ENCODE results near the gene AFG1L. TPM values are rescaled to one million over a fixed set of nuclear protein-coding genes. Genes with fewer than 3 reads are reported as not detected.

The AFG1L gene
- total and polyA plus RNA-seq, 2 donors (not counting 1 experiment from before 2014, with no cell fraction given), result 1.7 to 5.4 TPM

DNA sequence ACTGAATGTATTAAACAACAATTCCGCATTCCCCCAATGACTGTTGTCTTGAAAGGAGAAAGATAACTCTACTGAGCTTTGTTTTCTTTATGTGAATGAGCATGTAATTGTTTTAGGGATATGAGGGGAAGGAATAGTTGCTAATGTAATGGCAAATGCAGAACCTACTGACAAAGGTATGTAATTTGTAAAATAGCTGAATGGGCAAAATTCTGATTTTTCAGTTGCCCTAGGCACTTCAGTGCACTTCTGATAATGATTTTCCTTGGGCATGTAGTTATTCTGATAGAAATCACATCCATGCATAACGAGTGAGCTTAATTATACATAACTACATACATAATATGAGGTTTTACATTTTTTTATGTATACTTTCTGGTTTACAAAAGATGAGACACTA lies 212.5 kb downstream of the AFG1L start:
- Histone ChIP-seq H3K36me3 (ENCODE audit: control insufficient read depth, insufficient read depth, low read length) (no peaks in the 10 kb centered on the region), H2AFZ (ENCODE audit: low read length) (no peak overlapping the region), H3K27me3 (ENCODE audit: control insufficient read depth, insufficient read depth, low read length) (no peaks in the 10 kb centered on the region), H3K27ac (ENCODE audit: insufficient read depth, low read length) (no peak overlapping the region), H4K20me1 (ENCODE audit: control insufficient read depth, extremely low read depth, insufficient read depth, low read length) (no peaks in the 10 kb centered on the region), H3K4me2 (ENCODE audit: extremely low read depth, insufficient read depth, low read length) (no peak overlapping the region), H3K9me3 (ENCODE audit: control insufficient read depth, insufficient read depth, low read depth, low read length) (no peaks in the 10 kb centered on the region), H3K4me1 (ENCODE audit: control insufficient read depth, extremely low read depth, insufficient read depth, low read length) (no peaks in the 10 kb centered on the region), H3K79me2 (ENCODE audit: control insufficient read depth, insufficient read depth, low read length) (no peaks in the 10 kb centered on the region), H3K9ac (ENCODE audit: insufficient read depth, low read length) (no peak overlapping the region), H3K4me3 (replicated peaks in 1 of 4; ENCODE audit: control extremely low read depth in 1 of 4, insufficient read depth in 1 of 4, low read depth in 3 of 4, low read length in 4 of 4) (no peak overlapping the region)
- TF ChIP-seq CTCF (conservative IDR thresholded peaks at IDR 0.05 in 1 of 2, IDR thresholded peaks at IDR 0.05 in 1 of 2; ENCODE audit: low read depth in 1 of 2, low read length in 2 of 2) (no peak), EZH2 (IDR thresholded peaks at IDR 0.05; ENCODE audit: low read length, missing control alignments) (no peak)
- no peak for DNase-seq (ENCODE audit: low read depth in 2 of 2)

GRCh38 chr6:108510461-108511319 lies 215.8 kb downstream of the AFG1L start:
- H3K4me1 ChIP-seq (ENCODE audit: control insufficient read depth, extremely low read depth, insufficient read depth, low read length), result no peaks in the 10 kb centered on the region
- H3K36me3 ChIP-seq (ENCODE audit: control insufficient read depth, insufficient read depth, low read length), result no peaks in the 10 kb centered on the region
- H3K9ac ChIP-seq (ENCODE audit: insufficient read depth, low read length), result no peak overlapping the region
- DNase-seq (ENCODE audit: low read depth in 2 of 2), result peak in 1 of 2 donors; percentile 34
- H3K4me2 ChIP-seq (ENCODE audit: extremely low read depth, insufficient read depth, low read length), result no peak overlapping the region
- no peak overlapping the region for H3K4me3 ChIP-seq (replicated peaks in 1 of 4; ENCODE audit: control extremely low read depth in 1 of 4, insufficient read depth in 1 of 4, low read depth in 3 of 4, low read length in 4 of 4)
- H3K9me3 ChIP-seq (ENCODE audit: control insufficient read depth, insufficient read depth, low read depth, low read length), result no peaks in the 10 kb centered on the region
- TF ChIP-seq CTCF (conservative IDR thresholded peaks at IDR 0.05 in 1 of 2, IDR thresholded peaks at IDR 0.05 in 1 of 2; ENCODE audit: low read depth in 1 of 2, low read length in 2 of 2) (no peak), EZH2 (IDR thresholded peaks at IDR 0.05; ENCODE audit: low read length, missing control alignments) (no peak)
- no peaks in the 10 kb centered on the region for H3K27me3 ChIP-seq (ENCODE audit: control insufficient read depth, insufficient read depth, low read length)
- H4K20me1 ChIP-seq (ENCODE audit: control insufficient read depth, extremely low read depth, insufficient read depth, low read length), result no peaks in the 10 kb centered on the region
- H3K79me2 ChIP-seq (ENCODE audit: control insufficient read depth, insufficient read depth, low read length), result no peaks in the 10 kb centered on the region
- H3K27ac ChIP-seq (ENCODE audit: insufficient read depth, low read length), result no peak overlapping the region
- H2AFZ ChIP-seq (ENCODE audit: low read length), result no peak overlapping the region

DNA sequence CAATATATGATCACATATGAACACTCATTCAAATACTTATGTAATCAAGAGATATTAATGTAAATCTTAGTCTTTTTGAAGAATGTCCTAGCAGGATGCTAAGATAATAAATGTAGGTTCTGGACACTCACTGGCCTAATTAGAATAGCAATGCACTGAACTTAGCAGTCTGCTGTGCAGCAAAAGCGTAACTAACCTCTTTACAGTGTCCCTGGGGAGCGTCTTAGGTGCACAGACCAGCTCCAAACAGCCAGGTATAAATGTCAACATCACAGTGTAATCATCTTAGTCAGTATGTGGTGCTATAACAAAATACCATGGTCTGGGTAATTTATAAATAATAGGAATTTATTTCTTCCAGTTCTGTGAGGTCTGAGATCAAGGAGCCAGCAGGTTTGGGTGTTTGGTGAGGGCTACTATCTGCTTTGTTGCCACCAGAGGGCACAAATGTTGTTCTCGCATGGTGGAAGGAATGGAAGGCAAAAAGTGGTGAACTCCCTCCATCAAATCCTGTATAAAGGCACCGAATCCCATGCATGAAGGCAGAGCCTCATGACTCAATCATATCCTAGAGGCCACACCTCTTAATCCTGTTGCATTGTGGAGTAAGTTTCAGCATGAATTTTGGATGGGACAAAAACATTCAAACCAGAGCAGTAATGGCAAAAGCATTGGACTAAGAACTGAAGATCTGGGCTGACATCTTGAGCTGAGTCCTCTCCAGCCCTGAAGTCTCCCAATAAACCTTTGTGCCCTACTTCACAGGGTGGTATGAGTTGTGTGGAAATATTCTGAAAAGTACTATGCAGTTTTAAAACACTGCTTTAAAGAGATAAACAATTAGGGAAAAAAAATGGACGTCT lies 224.1 kb downstream of the AFG1L start:
- Histone ChIP-seq H3K36me3 (ENCODE audit: control insufficient read depth, insufficient read depth, low read length) (no peaks in the 10 kb centered on the region), H2AFZ (ENCODE audit: low read length) (no peak overlapping the region), H3K4me3 (replicated peaks in 1 of 4; ENCODE audit: control extremely low read depth in 1 of 4, insufficient read depth in 1 of 4, low read depth in 3 of 4, low read length in 4 of 4) (no peak overlapping the region), H3K4me1 (ENCODE audit: control insufficient read depth, extremely low read depth, insufficient read depth, low read length) (no peaks in the 10 kb centered on the region), H3K4me2 (ENCODE audit: extremely low read depth, insufficient read depth, low read length) (no peak overlapping the region), H4K20me1 (ENCODE audit: control insufficient read depth, extremely low read depth, insufficient read depth, low read length) (no peaks in the 10 kb centered on the region), H3K79me2 (ENCODE audit: control insufficient read depth, insufficient read depth, low read length) (no peaks in the 10 kb centered on the region), H3K9ac (ENCODE audit: insufficient read depth, low read length) (no peak overlapping the region), H3K9me3 (ENCODE audit: control insufficient read depth, insufficient read depth, low read depth, low read length) (no peaks in the 10 kb centered on the region), H3K27ac (ENCODE audit: insufficient read depth, low read length) (no peak overlapping the region), H3K27me3 (ENCODE audit: control insufficient read depth, insufficient read depth, low read length) (no peaks in the 10 kb centered on the region)
- peak; percentile 12 to 25 for DNase-seq (ENCODE audit: low read depth in 2 of 2)
- TF ChIP-seq CTCF (conservative IDR thresholded peaks at IDR 0.05 in 1 of 2, IDR thresholded peaks at IDR 0.05 in 1 of 2; ENCODE audit: low read depth in 1 of 2, low read length in 2 of 2) (peak; percentile 46 to 56), EZH2 (IDR thresholded peaks at IDR 0.05; ENCODE audit: low read length, missing control alignments) (no peak)
